ENCODE results near the gene NKAIN2. TPM values are rescaled to one million over a fixed set of nuclear protein-coding genes. Genes with fewer than 3 reads are reported as not detected.

Gene NKAIN2
- total RNA-seq, 1 experiment from 2014 or later, result not detected

DNA sequence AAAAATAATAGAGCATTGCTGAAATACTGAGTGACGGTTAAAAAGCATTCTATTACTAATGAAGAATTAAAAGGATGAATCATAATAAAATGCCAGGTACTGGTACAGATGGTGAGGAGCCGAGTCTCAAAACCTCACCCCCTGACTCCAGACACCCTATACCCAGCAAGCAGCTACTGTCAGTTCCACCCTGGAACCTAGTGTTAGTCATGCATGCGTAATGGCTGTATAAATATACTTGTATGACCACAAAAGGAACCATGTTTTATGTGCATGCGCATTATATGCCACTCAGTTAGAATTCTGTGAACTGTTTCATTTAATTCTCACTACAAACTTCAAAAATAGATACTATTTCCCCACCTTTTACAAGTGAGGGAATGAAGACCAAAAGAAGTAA, 589.9 kb downstream of the NKAIN2 start:
- Histone ChIP-seq H3K36me3 (ENCODE audit: control insufficient read depth in 1 of 2, insufficient read depth in 2 of 2, low read length in 2 of 2) (no peaks in the 10 kb centered on the region), H3K9me3 (ENCODE audit: control insufficient read depth in 1 of 2, insufficient read depth in 1 of 2, low read depth in 1 of 2, low read length in 2 of 2) (no peaks in the 10 kb centered on the region), H3K79me2 (ENCODE audit: insufficient read depth, low read length) (no peaks in the 10 kb centered on the region), H3K4me1 (ENCODE audit: control insufficient read depth in 1 of 2, insufficient read depth in 2 of 2, low read length in 2 of 2) (no peaks in the 10 kb centered on the region), H3K9ac (ENCODE audit: low read length) (no peak overlapping the region), H4K20me1 (ENCODE audit: insufficient read depth) (no peaks in the 10 kb centered on the region), H3K4me2 (ENCODE audit: low read length) (no peak overlapping the region), H3K9me2 (ENCODE audit: insufficient read depth) (no peaks in the 10 kb centered on the region), H3K27me3 (ENCODE audit: insufficient read depth, low read length) (no peaks in the 10 kb centered on the region; the same call in 1 of the 2 replicates), H3K4me3 (replicated peaks in 1 of 2; ENCODE audit: low read depth in 1 of 2, low read length in 2 of 2) (no peak overlapping the region), H3K27ac (ENCODE audit: low read depth, low read length) (no peak overlapping the region), H2AFZ (ENCODE audit: low read depth, low read length, poor library complexity, severe bottlenecking) (no peak overlapping the region)
- no peak for TF ChIP-seq YY1 (IDR thresholded peaks at IDR 0.05; ENCODE audit: extremely low read depth, insufficient replicate concordance, low read depth, low read length)
- TF ChIP-seq SIN3A (IDR thresholded peaks at IDR 0.05; ENCODE audit: low read depth), result no peak
- no peak for TF ChIP-seq JUND (IDR thresholded peaks at IDR 0.05)
- no peak for TF ChIP-seq CEBPB (IDR thresholded peaks at IDR 0.05; ENCODE audit: low read depth)
- TF ChIP-seq ZNF274 (IDR thresholded peaks at IDR 0.05; ENCODE audit: low read depth, low read length), result no peak
- no peak for TF ChIP-seq EGR1 (IDR thresholded peaks at IDR 0.05; ENCODE audit: low read depth)
- TF ChIP-seq, protein P1, sequence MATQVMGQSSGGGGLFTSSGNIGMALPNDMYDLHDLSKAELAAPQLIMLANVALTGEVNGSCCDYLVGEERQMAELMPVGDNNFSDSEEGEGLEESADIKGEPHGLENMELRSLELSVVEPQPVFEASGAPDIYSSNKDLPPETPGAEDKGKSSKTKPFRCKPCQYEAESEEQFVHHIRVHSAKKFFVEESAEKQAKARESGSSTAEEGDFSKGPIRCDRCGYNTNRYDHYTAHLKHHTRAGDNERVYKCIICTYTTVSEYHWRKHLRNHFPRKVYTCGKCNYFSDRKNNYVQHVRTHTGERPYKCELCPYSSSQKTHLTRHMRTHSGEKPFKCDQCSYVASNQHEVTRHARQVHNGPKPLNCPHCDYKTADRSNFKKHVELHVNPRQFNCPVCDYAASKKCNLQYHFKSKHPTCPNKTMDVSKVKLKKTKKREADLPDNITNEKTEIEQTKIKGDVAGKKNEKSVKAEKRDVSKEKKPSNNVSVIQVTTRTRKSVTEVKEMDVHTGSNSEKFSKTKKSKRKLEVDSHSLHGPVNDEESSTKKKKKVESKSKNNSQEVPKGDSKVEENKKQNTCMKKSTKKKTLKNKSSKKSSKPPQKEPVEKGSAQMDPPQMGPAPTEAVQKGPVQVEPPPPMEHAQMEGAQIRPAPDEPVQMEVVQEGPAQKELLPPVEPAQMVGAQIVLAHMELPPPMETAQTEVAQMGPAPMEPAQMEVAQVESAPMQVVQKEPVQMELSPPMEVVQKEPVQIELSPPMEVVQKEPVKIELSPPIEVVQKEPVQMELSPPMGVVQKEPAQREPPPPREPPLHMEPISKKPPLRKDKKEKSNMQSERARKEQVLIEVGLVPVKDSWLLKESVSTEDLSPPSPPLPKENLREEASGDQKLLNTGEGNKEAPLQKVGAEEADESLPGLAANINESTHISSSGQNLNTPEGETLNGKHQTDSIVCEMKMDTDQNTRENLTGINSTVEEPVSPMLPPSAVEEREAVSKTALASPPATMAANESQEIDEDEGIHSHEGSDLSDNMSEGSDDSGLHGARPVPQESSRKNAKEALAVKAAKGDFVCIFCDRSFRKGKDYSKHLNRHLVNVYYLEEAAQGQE (IDR thresholded peaks at IDR 0.05; ENCODE audit: low read depth), result no peak
- no peak for TF ChIP-seq SP1 (IDR thresholded peaks at IDR 0.05; ENCODE audit: low read depth)
- TF ChIP-seq CBX3 (IDR thresholded peaks at IDR 0.05; ENCODE audit: low read depth), result no peak
- TF ChIP-seq SRF (IDR thresholded peaks at IDR 0.05; ENCODE audit: low read depth), result no peak
- no peak for TF ChIP-seq RAD21 (IDR thresholded peaks at IDR 0.05; ENCODE audit: low read depth)
- TF ChIP-seq FOSL1 (IDR thresholded peaks at IDR 0.05; ENCODE audit: low read depth), result no peak
- TF ChIP-seq, protein P2, sequence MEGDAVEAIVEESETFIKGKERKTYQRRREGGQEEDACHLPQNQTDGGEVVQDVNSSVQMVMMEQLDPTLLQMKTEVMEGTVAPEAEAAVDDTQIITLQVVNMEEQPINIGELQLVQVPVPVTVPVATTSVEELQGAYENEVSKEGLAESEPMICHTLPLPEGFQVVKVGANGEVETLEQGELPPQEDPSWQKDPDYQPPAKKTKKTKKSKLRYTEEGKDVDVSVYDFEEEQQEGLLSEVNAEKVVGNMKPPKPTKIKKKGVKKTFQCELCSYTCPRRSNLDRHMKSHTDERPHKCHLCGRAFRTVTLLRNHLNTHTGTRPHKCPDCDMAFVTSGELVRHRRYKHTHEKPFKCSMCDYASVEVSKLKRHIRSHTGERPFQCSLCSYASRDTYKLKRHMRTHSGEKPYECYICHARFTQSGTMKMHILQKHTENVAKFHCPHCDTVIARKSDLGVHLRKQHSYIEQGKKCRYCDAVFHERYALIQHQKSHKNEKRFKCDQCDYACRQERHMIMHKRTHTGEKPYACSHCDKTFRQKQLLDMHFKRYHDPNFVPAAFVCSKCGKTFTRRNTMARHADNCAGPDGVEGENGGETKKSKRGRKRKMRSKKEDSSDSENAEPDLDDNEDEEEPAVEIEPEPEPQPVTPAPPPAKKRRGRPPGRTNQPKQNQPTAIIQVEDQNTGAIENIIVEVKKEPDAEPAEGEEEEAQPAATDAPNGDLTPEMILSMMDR (IDR thresholded peaks at IDR 0.05 in 2 of 3, conservative IDR thresholded peaks at IDR 0.05 in 1 of 3; ENCODE audit: borderline replicate concordance in 1 of 3, insufficient read depth in 1 of 3, low read depth in 2 of 3, low read length in 2 of 3), result no peak
- POLR2A ChIA-PET, result no interaction called here
- RAD21 ChIA-PET (ENCODE audit: low non-redundant PET in 1 of 2, low total read pairs in 2 of 2, uncharacterized antibody in 2 of 2, unreplicated experiment in 2 of 2), result no interaction called here
- DNase-seq (ENCODE audit: low read depth, low spot score) (no peak), ATAC-seq (no peak)
- CTCF ChIA-PET, result no interaction called here
- intact Hi-C loops (cut with micrococcal nuclease), result no loop called here
- no TSS peak for BruUV-seq (replicated peaks)
